Stimulated activated CD4-positive, alpha-beta T cell treated with anti-CD3 and anti-CD28 coated beads, TNF-alpha, amount 100 ng/mL, for 48 hours (primary cell): ENCODE data around the gene FKBP6.
"Not testable (repeated sequence)": the region's sequence is repeated elsewhere in the genome, so short reads cannot be mapped to it uniquely, and the experiment has no call there.

Experiments used
- DNase-seq, 3 donors: peaks; one replicate each; pipeline ENCODE4 v3.0.0-alpha.2; 2020; ENCODE audit warnings: low read depth in 3 of 3

Gene FKBP6

GRCh38 chr7:73327922-73328321 lies at the start of gene FKBP6, which contains the start of gene TRIM50:
FKBP6 (plus strand) TSS chr7:73328161; CDS start chr7:73328429, 268 bp downstream.
TRIM50 (minus strand) TSS chr7:73328082; CDS start chr7:73324787, 3,295 bp downstream.
- DNase-seq, result not testable (repeated sequence)

GRCh38 chr7:73297235-73297634 lies 30.7 kb upstream of the FKBP6 start:
- not testable (repeated sequence) for DNase-seq

- DNase-seq, result not testable (repeated sequence)
These were observed 30.3 kb upstream of the FKBP6 start for GRCh38 chr7:73297706-73298105.

GRCh38 chr7:73299812-73300211 lies 28.1 kb upstream of the FKBP6 start:
- not testable (repeated sequence) for DNase-seq

- DNase-seq, result not testable (repeated sequence)
These were observed 26.9 kb upstream of the FKBP6 start for GRCh38 chr7:73301108-73301507.

- DNase-seq, result not testable (repeated sequence)
These were observed 25.1 kb upstream of the FKBP6 start for GRCh38 chr7:73302846-73303245.

- no peak for DNase-seq
These were observed 24.4 kb upstream of the FKBP6 start for GRCh38 chr7:73303546-73303945.

- DNase-seq, result no peak
These were observed 23.9 kb upstream of the FKBP6 start for GRCh38 chr7:73304071-73304470.

GRCh38 chr7:73304612-73305387 lies 23.2 kb upstream of the FKBP6 start:
- not testable (repeated sequence) for DNase-seq

GRCh38 chr7:73307436-73307835 lies 20.5 kb upstream of the FKBP6 start:
- no peak for DNase-seq

- DNase-seq, result no peak
These were observed 19.8 kb upstream of the FKBP6 start for GRCh38 chr7:73308074-73308664.

- peak; percentile 79 to 89 (median 89) for DNase-seq
These were observed 19.2 kb upstream of the FKBP6 start, which contains the start of gene NSUN5 for GRCh38 chr7:73308665-73309214. NSUN5 (minus strand) TSS chr7:73308826; CDS start chr7:73308790, 36 bp downstream.

GRCh38 chr7:73311421-73311820 lies 16.5 kb upstream of the FKBP6 start:
- DNase-seq, result not testable (repeated sequence)

- DNase-seq, result no peak
These were observed 15.0 kb upstream of the FKBP6 start for GRCh38 chr7:73312831-73313520.

- DNase-seq, result no peak
These were observed 14.4 kb upstream of the FKBP6 start for GRCh38 chr7:73313521-73313906.

- no peak for DNase-seq
These were observed 13.7 kb upstream of the FKBP6 start for GRCh38 chr7:73314271-73314670.

- DNase-seq, result no peak
These were observed 11.4 kb upstream of the FKBP6 start for GRCh38 chr7:73316521-73316920.

GRCh38 chr7:73318656-73319204 lies 9.2 kb upstream of the FKBP6 start:
- not testable (repeated sequence) for DNase-seq

- not testable (repeated sequence) for DNase-seq
These were observed 8.4 kb upstream of the FKBP6 start for GRCh38 chr7:73319541-73319940.

- DNase-seq, result not testable (repeated sequence)
These were observed 8.0 kb upstream of the FKBP6 start for GRCh38 chr7:73320009-73320408.

GRCh38 chr7:73323434-73324080 lies 4.4 kb upstream of the FKBP6 start:
- DNase-seq, result not testable (repeated sequence)
